GM06990 (cell line): ENCODE measurements around the gene DNM1L.

Experiments used
- DNase-seq: peaks from one replicate; pipeline ENCODE4 v3.0.0-alpha.2; 2011; ENCODE audit not compliant: insufficient read length; ENCODE audit errors: extremely low read depth
- H3K27me3 ChIP-seq: replicated peaks from 2 replicates; pipeline ENCODE4 v1.6.0; 2011; ENCODE audit warnings: low read length; ENCODE audit not compliant: control insufficient read depth, insufficient read depth
- H3K36me3 ChIP-seq: 2 replicates; pipeline ENCODE4 v1.5.1; 2011; ENCODE audit warnings: low read length; ENCODE audit not compliant: control insufficient read depth, insufficient read depth
- H3K4me3 ChIP-seq: replicated peaks from 2 replicates; pipeline ENCODE4 v1.5.1; 2011; ENCODE audit warnings: low read depth, mild to moderate bottlenecking, control low read depth, low read length
- CTCF ChIP-seq: IDR thresholded peaks from 2 replicates; pipeline ENCODE4 v1.5.1; 2011; ENCODE audit warnings: low read length, control low read depth, mild to moderate bottlenecking, inconsistent platforms; ENCODE audit not compliant: insufficient read depth, poor library complexity, severe bottlenecking

Gene DNM1L

GRCh38 chr12:32755654-32756475 is 76.8 kb downstream of the DNM1L start, which contains the start of gene YARS2:
YARS2 (minus strand) TSS chr12:32755897; CDS start chr12:32755874, 23 bp downstream.
- DNase-seq: peak; percentile 76
- Histone ChIP-seq H3K4me3 (peak within 1 kb of the TSS; percentile 100), H3K36me3 (peaks cover 3% of the 10 kb centered on the region), H3K27me3 (no peaks in the 10 kb centered on the region)
- TF ChIP-seq CTCF: peak; percentile 72

- TF ChIP-seq CTCF: no peak
- Histone ChIP-seq H3K27me3 (no peaks in the 10 kb centered on the region), H3K4me3 (no peak overlapping the region), H3K36me3 (peaks cover 2% of the 10 kb centered on the region)
- no peak for DNase-seq
These were observed 77.5 kb downstream of the DNM1L start for GRCh38 chr12:32756476-32757066.

DNA sequence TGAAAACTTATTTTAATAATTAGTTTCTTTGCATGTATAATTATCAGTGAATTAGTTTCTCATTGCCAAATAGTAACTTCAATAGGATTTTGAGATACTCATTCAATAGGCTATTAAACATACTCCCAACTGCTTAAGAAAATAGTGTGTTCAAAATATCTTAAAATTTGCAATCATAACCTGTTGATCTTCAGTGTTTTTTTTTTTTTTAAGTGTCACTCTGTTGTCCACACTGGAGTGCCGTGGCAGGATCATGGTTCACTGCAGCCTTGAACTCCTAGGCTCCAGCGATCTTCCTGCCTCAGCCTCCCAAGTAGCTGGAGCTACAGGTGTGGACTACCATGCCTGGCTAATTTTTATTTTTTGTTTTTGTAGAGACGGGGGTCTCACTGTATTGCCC is 78.1 kb downstream of the DNM1L start:
- no peaks in the 10 kb centered on the region for H3K36me3 ChIP-seq
- no peaks in the 10 kb centered on the region for H3K27me3 ChIP-seq
- no peak for DNase-seq
- no peak overlapping the region for H3K4me3 ChIP-seq
- no peak for TF ChIP-seq CTCF

GRCh38 chr12:32761716-32762115 is 82.6 kb downstream of the DNM1L start:
- no peak for TF ChIP-seq CTCF
- Histone ChIP-seq H3K27me3 (no peaks in the 10 kb centered on the region), H3K4me3 (no peak overlapping the region), H3K36me3 (no peaks in the 10 kb centered on the region)
- DNase-seq: no peak

DNA sequence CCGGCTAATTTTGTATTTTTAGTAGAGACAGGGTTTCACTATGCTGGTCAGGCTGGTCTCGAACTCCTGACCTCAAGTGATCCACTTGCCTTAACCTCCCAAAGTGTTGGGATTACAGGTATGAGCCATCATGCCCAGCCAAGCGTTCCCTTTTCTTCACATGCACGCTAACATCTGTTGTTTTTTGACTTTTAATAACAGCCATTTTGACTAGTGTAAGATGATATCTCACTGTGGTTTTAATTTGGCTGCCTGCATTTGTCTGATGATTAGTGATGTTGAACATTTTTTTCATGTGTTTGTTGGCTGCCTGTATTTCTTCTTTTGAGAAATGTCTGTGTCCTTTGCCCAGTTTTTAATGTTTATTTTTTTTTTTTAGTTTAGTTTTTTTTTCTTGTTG is 86.8 kb downstream of the DNM1L start:
- H3K27me3 ChIP-seq: no peaks in the 10 kb centered on the region
- H3K36me3 ChIP-seq: no peaks in the 10 kb centered on the region
- DNase-seq: no peak
- H3K4me3 ChIP-seq: no peak overlapping the region
- TF ChIP-seq CTCF: no peak

- DNase-seq: no peak
- Histone ChIP-seq H3K27me3 (no peaks in the 10 kb centered on the region), H3K4me3 (no peak overlapping the region), H3K36me3 (no peaks in the 10 kb centered on the region)
- TF ChIP-seq CTCF: no peak
These were observed 89.4 kb downstream of the DNM1L start for GRCh38 chr12:32768518-32768917.
